GM12878 (cell line): ENCODE results near the gene CLDN19.

Source experiments
- CTCF ChIP-seq, 3 experiments: IDR thresholded peaks in 2 of 3; conservative IDR thresholded peaks in 1 of 3; 2 replicates each; pipeline ENCODE4 v1.5.1; 2011; ENCODE audit warnings: low read depth in 3 of 3, low read length in 3 of 3, mild to moderate bottlenecking in 3 of 3, control low read depth in 2 of 3, moderate library complexity in 2 of 3, inconsistent platforms in 1 of 3, mixed read lengths in 1 of 3; ENCODE audit not compliant: control insufficient read depth in 2 of 3, insufficient read depth in 1 of 3; ENCODE audit errors: extremely low read depth in 1 of 3
- FOXM1 ChIP-seq: IDR thresholded peaks from 2 replicates; pipeline ENCODE4 v1.6.1; 2012; ENCODE audit warnings: low read depth, mild to moderate bottlenecking, inconsistent platforms, low read length, moderate library complexity
- ZNF384 ChIP-seq: IDR thresholded peaks from 2 replicates; pipeline ENCODE4 v1.6.1; 2012; ENCODE audit warnings: low read depth, mild to moderate bottlenecking, low read length, improper control_type of control experiment, borderline replicate concordance

GRCh38 chr1:42730002-42730401 is 10.0 kb downstream of the CLDN19 start:
- TF ChIP-seq CTCF (IDR thresholded peaks at IDR 0.05 in 2 of 3, conservative IDR thresholded peaks at IDR 0.05 in 1 of 3; ENCODE audit: control insufficient read depth in 2 of 3, extremely low read depth in 1 of 3, insufficient read depth in 1 of 3, low read depth in 3 of 3, low read length in 3 of 3) (0 out of 6 replicates have a peak, but pooled peaks of 1 of the 3 experiments have one; percentile 0), ZNF384 (no peak), FOXM1 (no peak)
